DMS53 (cell line): ENCODE results near the gene CDKN1A.
"Not testable (repeated sequence)": the region's sequence is repeated elsewhere in the genome, so short reads cannot be mapped to it uniquely, and the experiment has no call there.

Source experiments
- DNase-seq: peaks from one replicate; lab custom pipeline; 2025; lab: John Stamatoyannopoulos, UW

CDKN1A gene

DNA sequence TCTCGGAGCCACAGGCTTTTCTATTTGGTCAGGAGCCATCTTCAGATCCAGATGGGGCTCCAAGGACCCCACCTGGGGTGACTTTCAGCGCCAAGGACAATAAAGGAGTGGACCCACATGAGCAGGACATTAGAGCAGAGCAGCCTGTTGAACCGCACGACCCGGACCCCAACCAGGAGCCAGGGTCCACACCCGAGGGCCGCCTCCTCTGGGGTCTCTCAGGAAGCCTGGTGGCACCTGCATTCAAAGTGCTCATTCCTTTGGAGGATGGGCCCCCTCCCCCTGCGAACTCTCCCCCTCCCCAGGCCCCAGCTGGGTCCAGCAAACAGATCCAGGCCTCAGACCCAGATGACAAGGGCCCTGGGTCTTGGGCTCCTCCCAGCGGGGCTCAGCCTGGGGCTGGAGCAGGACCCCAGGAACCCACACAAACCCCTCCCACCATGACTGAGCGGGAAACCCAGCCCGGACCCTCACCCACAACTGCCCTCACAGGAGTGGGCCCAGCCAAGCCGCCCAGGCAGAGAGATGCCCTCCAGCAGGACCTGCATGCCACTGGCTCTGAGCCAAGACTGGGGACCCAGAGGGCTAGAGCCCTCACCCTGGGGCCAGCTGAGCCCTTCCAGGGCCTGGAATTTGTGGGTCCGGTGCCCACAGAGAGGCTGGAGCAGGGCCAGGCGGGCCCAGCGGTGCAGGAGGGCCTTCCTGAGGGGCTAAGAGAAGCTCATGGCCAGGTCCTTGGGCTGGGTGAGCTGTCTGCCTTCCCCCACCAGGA is 43.0 kb downstream of the CDKN1A start:
- DNase-seq, result no peak

DNA sequence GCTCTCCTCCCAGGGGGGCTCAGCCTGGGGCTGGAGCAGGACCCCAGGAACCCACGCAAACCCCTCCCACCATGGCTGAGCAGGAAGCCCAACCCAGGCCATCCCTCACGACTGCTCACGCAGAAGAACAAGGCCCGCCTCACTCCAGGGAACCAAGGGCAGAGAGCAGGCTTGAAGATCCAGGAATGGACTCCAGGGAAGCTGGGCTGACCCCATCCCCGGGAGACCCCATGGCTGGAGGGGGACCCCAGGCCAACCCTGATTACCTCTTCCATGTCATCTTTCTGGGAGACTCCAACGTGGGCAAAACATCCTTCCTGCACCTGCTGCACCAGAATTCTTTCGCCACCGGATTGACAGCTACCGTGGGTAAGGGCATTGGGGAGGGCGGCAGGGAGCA is 43.9 kb downstream of the CDKN1A start:
- no peak for DNase-seq

- DNase-seq, result peak; percentile 12
Measured at GRCh38 chr6:36722879-36723278, 44.4 kb downstream of the CDKN1A start.

DNA sequence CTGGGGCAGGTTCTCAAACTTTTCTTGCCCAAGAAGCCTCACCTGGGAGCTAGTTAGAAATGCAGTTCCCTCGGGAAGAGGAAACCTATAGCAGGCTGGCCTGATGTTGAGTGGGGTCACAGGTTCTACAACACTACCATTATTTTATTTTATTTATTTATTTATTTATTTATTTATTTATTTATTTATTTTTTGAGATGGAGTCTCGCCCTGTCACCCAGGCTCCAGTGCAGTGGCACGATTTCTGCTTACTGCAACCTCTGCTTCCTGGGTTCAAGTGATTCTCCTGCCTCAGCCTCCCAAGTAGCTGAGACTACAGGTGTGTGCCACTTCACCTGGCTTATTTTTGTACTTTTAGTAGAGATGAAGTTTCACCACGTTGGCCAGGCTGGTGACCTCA is 45.5 kb downstream of the CDKN1A start:
- not testable (repeated sequence) for DNase-seq

DNA sequence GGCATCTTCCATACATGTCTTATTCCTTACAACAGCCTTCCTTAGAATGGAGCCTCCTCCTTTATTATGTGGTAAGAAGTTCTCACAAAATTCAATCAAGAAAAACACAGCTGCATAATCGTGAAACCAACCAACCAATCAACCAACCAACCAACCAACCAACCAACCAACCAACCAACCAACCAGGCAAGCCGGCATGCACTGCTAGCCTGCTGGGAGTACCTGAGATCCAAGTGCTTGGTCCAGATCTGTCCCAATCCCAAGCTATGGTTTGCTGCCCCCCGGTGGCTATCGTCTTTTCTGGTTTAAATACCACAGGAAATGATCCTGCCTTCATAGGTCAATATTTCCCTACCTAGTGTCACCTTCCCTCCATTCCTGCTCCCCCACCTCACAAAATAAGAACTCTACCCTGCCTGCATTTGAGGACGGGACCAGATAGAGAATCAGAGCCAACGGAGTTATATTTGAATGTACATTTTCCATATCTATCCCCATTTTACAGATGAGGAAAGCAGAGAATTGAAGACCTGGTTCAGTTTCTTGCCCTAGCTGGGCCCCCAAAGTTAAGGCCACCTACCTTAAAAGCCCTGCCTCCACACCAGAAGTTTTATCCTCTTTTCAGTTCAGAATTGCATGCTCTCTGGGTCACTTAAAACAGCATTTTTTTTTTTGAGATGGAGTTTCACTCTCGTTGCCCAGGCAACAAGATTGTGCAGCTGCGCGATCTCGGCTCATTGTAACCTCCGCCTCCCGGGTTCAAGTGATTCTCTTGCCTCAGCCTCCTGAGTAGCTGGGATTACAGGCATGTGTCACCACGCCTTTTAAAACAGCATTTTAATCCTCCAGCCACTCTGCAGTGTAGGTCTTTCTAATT is 46.2 kb downstream of the CDKN1A start:
- peak; percentile 87 for DNase-seq

DNA sequence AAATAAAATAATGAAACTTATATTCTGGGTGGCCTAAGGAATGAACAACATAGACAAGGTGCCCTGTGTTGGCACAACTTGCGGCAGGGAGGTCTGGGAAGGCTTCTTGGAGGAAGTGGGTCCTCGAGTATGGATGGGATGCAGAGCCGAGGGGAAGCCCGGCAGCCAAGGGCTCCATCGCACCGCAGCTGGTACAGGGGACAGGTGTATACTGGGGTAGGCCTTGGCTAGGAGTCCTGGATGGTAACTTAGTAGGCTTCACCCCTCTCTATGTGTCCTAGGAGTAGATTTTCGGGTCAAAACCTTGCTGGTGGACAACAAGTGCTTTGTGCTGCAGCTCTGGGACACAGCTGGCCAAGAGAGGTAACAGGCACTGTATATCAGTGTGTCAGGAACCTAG is 47.1 kb downstream of the CDKN1A start:
- no peak for DNase-seq

DNA sequence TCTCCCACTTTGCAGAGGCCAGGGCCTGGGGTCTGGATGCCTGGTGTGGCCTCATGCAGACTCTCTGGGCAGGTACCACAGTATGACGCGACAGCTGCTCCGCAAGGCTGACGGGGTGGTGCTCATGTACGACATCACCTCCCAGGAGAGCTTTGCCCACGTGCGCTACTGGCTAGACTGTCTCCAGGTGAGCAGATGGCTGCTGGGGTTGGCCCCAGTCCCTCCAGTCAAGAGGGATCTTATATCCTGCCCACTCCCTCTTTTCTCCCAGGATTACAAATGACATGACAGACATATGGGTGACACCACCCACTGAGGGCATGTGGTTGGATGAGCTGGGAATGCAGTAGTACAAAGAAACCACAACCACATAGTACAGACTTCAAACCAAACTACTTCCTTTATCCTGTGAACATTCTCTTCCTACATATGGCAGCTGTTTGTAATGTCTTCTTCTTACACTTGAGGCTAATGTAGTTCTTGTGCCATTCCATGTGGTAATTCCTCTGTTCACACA is 49.0 kb downstream of the CDKN1A start:
- peak; percentile 30 for DNase-seq

- DNase-seq, result no peak
Measured at GRCh38 chr6:36728289-36729160, 50.0 kb downstream of the CDKN1A start.

GRCh38 chr6:36729161-36729524 is 50.6 kb downstream of the CDKN1A start:
- no peak for DNase-seq

DNA sequence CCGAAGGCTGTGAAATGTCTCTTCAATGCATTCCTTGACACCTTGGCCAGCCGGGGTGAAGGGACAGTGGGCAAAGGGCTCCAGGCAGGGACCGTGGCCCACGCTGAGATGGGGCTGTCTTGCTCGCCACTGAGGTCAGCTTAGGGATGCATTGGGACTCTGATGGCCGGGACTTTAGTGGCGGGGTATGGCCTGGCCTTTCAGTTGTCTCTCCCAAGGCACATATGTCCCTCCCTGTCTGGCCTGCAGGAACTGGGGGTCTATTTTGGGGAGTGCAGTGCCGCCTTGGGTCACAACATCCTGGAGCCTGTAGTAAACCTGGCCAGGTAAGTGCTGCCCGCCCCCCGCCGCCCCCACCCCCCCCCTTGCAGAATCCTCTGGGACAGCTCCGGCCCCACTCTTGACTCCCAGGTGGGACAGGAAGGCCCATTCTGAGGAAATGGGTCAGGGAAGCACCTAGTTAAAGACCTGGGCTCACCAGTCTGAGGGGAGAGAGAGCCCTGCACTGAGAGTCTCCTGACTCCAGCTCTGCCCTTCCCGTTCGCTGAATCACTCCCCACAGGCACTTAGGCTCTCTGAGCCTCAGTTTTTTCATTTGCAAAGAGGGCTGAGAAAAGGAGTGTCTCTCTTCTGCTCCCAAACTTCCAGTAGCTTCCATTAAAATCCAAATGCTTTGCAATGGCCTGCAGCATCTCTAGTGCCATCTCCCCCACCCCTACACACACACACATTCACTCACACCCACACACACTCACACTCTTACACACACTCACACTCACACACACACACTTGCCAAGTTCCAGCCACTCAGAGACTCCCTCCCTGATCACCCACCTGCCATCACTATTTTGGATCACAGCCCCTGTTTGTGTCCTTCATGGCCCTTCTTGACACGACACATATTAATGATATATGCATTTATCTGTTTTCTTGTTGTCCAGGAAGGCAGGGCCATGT is 52.2 kb downstream of the CDKN1A start:
- DNase-seq, result no peak

DNA sequence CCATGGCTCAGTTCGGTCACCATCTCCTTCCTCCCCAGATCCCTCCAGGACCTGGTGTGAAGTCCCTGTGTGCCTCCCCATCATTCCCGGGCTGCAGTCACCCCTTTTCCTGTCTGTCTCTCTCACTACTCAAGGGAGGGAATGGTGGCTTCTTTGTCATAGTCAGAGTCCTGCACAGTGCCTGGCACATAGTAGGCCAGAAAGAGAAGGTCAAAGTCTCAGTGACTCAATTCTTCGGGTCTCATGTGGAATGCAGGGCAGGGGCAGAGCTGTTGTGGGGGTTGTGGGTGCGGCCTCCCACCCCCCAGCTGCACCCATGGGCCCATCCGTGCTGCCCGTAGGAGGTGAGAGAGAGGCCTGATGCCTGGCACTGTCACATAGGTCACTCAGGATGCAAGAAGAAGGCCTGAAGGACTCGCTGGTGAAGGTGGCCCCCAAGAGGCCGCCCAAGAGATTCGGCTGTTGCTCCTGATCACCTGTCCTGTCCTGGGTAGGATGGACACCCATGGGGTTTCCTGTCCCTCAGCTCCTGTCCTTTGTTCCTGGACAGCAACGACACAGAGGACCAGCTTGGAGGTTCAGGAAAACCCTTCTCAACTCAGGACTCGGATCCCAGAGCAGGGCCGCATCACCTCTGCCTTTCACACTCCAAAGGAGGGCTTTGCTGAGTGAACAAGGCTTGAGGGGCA is 53.3 kb downstream of the CDKN1A start:
- DNase-seq, result no peak

- no peak for DNase-seq
Measured at GRCh38 chr6:36733300-36733699, 54.8 kb downstream of the CDKN1A start.

DNA sequence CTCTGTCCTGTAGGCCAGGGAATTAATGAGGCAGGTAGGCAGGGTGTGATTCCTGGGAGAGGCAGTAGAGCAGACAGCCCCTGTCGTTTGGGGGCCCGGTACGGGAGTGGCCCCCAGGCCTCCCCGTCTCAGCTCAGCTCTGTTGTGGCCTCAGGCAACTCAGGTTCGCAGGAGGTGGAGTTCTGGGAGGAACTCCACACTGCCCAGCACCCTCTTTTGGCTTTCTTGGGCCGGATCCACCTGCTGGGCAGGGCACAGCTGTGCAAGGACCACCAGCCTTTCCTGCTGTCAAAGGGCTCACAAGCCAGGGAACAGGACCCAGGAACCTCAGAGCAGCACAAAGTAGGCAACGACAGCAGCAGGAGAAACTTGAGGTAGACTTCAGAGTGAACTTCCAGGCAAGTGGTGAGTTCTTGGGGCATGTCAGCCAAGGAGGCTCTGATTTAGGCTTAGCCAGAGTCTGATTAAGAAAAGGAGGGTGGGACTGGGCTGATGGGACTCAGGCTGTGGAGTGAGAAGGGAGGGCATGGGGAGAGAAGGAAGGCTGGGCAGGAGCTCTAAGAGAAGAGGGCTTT is 56.1 kb downstream of the CDKN1A start:
- DNase-seq, result no peak

- DNase-seq, result no peak
Measured at GRCh38 chr6:36735110-36736071, 56.9 kb downstream of the CDKN1A start.
